GM21526 (cell line): ENCODE results near the gene NUFIP1.

ENCODE experiments used
- ATAC-seq: cut with Tn5 transposase; IDR thresholded peaks from one replicate; pipeline ENCODE4 v1.9.1; 2021; ENCODE audit warnings: moderate library complexity; ENCODE audit not compliant: unreplicated experiment, low FRiP score

The NUFIP1 gene

DNA sequence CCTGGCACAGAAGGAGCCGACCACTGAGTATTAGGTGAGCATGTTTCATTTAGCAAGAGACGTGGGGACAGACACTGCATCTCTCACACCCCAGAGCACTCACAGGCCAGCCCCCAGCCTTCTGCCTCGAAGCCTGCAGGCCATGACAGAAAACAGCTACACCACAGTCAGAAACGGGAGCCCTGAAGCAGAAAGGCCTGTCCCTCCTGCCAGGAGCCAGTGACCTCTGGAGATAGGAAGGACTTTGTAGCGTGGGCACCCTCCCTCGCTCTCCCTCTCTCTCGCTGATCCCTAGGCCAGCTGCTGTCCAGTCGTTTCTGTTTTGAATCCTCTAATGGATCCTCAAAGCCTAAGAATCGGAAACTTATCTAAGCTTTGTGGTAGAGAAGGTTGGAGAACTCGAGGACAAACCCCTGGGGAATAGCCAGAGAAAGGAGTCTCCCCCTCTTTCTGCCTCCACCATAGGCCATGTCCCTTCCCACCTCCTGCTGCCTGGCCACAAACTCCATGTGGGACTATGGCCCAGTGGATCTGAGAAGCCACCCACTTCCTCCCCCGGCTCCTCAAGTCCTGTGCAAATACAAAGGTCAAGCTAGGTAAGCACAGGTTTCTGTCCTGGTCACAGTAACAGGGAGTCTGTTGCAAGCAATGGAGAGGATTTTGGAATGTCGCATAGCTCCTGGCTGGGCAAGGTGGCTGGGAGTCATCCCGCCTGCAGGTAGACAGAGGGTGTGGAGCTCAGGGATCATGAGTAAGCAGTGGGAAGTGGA, 95.1 kb downstream of the NUFIP1 start:
- no peak for ATAC-seq
